AG10803 (cell line): ENCODE data around the gene DTD1.

Experiments
- DNase-seq: peaks from one replicate; pipeline ENCODE4 v3.0.0; 2010; ENCODE audit warnings: low read depth
- H3K4me3 ChIP-seq: 2 replicates; pipeline ENCODE4 v1.5.1; 2011; ENCODE audit warnings: mild to moderate bottlenecking, low read length, control low read depth
- TF ChIP-seq, protein P1 (sequence below): conservative IDR thresholded peaks from 2 replicates; pipeline ENCODE4 v1.5.1; 2011; ENCODE audit warnings: mild to moderate bottlenecking, low read length, control low read depth, inconsistent platforms

Gene DTD1

DNA sequence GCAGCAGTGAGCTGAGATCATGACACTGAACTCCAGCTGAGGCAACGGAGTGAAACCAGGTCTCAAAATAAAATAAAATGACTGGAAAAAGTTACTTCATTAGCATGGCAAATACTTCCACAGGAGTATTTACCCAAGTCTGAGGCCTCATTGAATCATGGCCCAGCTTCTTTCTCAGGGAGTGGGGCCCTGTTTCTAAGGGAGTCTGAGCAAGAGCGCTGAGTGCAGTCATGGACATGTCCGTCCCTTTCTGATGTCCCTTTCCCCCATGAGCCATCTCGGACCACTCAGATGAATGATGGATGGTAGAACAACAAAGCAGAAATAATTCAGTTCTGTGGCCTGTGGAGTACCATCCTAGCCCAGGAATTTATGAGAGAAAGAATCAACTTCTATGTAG, 7.8 kb upstream of the DTD1 start:
- DNase-seq: no peak
- TF ChIP-seq, protein P1, sequence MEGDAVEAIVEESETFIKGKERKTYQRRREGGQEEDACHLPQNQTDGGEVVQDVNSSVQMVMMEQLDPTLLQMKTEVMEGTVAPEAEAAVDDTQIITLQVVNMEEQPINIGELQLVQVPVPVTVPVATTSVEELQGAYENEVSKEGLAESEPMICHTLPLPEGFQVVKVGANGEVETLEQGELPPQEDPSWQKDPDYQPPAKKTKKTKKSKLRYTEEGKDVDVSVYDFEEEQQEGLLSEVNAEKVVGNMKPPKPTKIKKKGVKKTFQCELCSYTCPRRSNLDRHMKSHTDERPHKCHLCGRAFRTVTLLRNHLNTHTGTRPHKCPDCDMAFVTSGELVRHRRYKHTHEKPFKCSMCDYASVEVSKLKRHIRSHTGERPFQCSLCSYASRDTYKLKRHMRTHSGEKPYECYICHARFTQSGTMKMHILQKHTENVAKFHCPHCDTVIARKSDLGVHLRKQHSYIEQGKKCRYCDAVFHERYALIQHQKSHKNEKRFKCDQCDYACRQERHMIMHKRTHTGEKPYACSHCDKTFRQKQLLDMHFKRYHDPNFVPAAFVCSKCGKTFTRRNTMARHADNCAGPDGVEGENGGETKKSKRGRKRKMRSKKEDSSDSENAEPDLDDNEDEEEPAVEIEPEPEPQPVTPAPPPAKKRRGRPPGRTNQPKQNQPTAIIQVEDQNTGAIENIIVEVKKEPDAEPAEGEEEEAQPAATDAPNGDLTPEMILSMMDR: no peak

DNA sequence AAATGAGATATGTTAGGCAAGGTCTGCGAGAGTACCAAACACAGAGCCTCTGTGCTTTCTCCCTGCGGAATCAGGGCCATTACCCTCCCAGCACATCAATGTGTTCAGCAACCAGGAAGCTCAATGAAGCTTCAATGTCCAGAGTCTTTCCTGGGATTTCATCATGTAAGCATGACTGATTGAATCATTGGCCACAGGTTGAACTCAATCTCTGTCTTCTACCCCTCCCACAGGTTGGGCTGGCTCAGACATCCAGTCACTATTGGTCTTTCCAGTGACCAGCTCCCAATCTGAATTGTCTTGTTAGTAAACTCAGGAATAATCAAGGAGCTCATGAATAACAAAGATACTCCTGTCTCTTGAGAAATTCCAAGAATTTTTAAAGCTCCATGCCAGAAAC, 2.7 kb upstream of the DTD1 start:
- DNase-seq: peak; percentile 82
- TF ChIP-seq, protein P1: no peak
- no peak overlapping the region for H3K4me3 ChIP-seq

More for the DNA sequence above, 7.8 kb upstream of the DTD1 start:
- no peak overlapping the region for H3K4me3 ChIP-seq

DNA sequence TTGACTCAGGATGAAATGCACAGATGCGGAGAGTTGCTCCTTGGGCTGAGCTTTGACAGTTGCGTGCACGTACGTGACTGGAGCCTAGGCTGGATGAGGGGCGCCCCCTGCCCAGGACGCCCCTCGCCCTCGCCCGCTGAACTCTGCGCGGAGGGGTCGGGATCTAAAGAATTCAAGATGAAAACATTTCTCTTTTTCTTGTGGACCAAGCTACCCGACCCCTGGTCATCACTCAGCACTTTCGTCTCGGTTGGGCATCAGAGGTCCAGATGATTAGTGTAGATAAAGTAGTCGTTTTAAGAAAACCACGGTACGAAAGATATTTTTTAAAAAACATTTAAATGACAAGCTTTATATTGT, 700 bp downstream of the DTD1 start:
- H3K4me3 ChIP-seq: peak overlapping the region; percentile 86
- TF ChIP-seq, protein P1: no peak
- no peak for DNase-seq

DNA sequence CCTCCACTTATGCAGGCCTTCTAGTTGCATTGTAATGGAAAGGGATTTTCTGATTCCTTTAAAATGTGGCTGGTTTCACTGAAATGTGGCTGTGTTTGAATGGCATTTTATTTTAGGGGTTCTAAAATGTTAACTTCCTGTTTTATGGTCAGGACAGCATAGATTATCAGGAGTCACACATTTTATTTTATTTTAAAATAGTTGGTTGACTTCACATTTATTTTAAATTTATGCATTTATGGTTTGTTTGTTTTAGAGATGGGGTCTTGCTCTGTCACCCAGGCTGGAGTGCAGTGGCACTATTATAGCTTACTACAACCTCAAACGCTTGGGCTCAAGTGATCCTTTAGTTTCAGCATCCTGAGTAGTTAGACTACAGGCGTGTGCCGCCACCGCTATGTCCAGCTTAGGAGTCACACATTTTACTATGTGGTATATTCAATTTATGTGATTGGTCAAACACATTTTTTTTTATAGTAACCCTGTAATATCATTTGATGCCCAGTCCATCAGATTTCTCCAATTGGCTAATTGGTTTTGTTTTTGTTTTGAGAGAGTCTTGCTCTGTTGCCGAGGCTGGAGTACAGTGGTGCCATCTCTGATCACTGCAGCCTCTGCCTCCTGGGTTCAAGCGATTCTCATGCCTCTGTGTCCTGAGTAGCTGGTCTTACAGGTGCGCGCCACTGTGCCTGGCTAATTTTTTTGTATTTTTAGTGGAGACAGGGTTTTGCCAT, 2.3 kb downstream of the DTD1 start:
- no peak overlapping the region for H3K4me3 ChIP-seq
- TF ChIP-seq, protein P1: no peak
- no peak for DNase-seq

DNA sequence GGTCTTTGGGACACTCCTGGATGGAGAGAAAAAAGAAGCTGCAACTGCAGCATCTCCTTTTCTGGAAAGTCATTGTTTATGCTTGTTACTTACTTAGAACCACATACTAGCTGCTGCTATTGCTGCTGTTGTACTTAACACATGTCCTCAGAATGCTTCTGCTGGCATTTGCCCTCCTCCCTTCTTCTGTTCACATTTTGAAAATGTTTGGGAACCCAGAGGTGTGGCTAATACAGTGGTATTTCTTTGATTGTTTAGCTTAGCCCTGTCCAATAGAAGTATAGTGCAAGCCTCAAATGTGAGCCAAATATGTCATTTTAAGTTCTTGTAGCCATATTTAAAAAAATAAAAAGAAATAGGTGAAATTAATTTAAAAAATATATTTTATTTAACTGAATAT, 8.4 kb downstream of the DTD1 start:
- TF ChIP-seq, protein P1: no peak
- peak; percentile 15 for DNase-seq
- no peak overlapping the region for H3K4me3 ChIP-seq

DNA sequence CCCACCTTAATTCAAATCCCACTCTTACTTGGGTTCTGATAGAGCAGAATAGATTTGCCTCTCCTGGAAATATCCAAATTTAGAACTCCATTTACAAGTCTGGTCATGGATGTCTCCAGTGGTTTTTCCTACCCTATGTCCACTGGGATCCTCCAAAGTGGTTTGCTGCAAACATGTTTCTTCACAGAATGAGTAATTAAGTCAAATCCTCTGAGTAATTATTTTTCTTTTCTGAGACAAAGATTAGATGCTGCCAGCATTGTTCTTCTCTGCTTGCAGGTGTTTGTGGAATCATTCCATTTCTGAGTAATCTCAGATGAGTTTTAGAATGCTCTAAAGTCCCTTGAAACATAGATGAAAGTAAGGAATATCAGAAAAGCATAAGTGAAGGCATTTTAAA, 21.9 kb downstream of the DTD1 start:
- no peak overlapping the region for H3K4me3 ChIP-seq
- no peak for DNase-seq
- TF ChIP-seq, protein P1: no peak

DNA sequence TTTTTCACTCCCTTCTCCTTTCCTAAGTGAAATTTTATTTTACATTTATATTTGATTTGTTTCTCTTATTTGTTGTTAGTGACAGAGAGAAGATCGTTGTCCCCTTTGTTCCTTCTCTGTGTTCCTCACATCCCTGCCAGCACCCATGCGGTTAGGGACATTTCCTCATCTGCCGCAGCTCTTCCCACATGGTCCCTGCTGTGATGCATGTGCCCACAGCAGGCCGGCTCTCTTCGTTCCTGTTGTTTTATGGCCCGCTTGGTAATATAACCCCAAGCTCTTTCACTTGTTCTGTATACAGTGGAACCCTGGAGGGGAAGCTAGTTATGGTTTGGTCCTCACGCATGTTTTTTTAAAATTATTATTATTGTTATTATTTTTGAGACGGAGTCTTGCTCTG, 23.6 kb downstream of the DTD1 start:
- TF ChIP-seq, protein P1: no peak

More for the DNA sequence above, 23.6 kb downstream of the DTD1 start:
- no peak overlapping the region for H3K4me3 ChIP-seq
- peak; percentile 14 for DNase-seq
